GM19438 (cell line): Measurements from ENCODE around the gene GSK3A.

Source experiments
- ATAC-seq: cut with Tn5 transposase; IDR thresholded peaks from one replicate; pipeline ENCODE4 v1.9.1; 2021; ENCODE audit warnings: low read depth; ENCODE audit not compliant: unreplicated experiment

GSK3A gene

GRCh38 chr19:42281146-42281826 lies 38.9 kb upstream of the GSK3A start:
- ATAC-seq: no peak

GRCh38 chr19:42280815-42281145 lies 38.4 kb upstream of the GSK3A start:
- ATAC-seq: no peak

- peak; percentile 36 for ATAC-seq
These were observed 37.8 kb upstream of the GSK3A start for GRCh38 chr19:42279902-42280814.

- no peak for ATAC-seq
These were observed 36.9 kb upstream of the GSK3A start for GRCh38 chr19:42279155-42279901.

GRCh38 chr19:42278452-42279154 lies 36.2 kb upstream of the GSK3A start:
- ATAC-seq: no peak

GRCh38 chr19:42277821-42278451 lies 35.5 kb upstream of the GSK3A start:
- no peak for ATAC-seq

GRCh38 chr19:42276821-42277220 lies 34.4 kb upstream of the GSK3A start:
- no peak for ATAC-seq

GRCh38 chr19:42276284-42276683 lies 33.9 kb upstream of the GSK3A start:
- no peak for ATAC-seq

GRCh38 chr19:42275517-42275916 lies 33.1 kb upstream of the GSK3A start:
- ATAC-seq: no peak

GRCh38 chr19:42275103-42275502 lies 32.7 kb upstream of the GSK3A start:
- no peak for ATAC-seq

- no peak for ATAC-seq
These were observed 31.8 kb upstream of the GSK3A start for GRCh38 chr19:42274065-42274682.

GRCh38 chr19:42273407-42274064 lies 31.1 kb upstream of the GSK3A start:
- ATAC-seq: no peak

GRCh38 chr19:42272989-42273406 lies 30.6 kb upstream of the GSK3A start:
- no peak for ATAC-seq

- ATAC-seq: no peak
These were observed 30.1 kb upstream of the GSK3A start for GRCh38 chr19:42272535-42272897.

GRCh38 chr19:42271861-42272534 lies 29.6 kb upstream of the GSK3A start:
- ATAC-seq: no peak

GRCh38 chr19:42271045-42271419 lies 28.6 kb upstream of the GSK3A start:
- no peak for ATAC-seq

- ATAC-seq: no peak
These were observed 28.1 kb upstream of the GSK3A start for GRCh38 chr19:42270346-42271044.
